ENCODE results near the gene RGS7BP.

The RGS7BP gene

GRCh38 chr5:64637144-64637543 lies 131.3 kb downstream of the RGS7BP start:
- DNase-seq, result no peak

GRCh38 chr5:64637837-64638443 lies 132.1 kb downstream of the RGS7BP start:
- no peak for DNase-seq

- no peak for DNase-seq
Observed at GRCh38 chr5:64644831-64645230, 139.0 kb downstream of the RGS7BP start.

GRCh38 chr5:64646169-64646568 lies 140.4 kb downstream of the RGS7BP start:
- DNase-seq, result no peak

GRCh38 chr5:64649512-64649911 lies 143.7 kb downstream of the RGS7BP start:
- no peak for DNase-seq

- DNase-seq, result no peak
Observed at GRCh38 chr5:64653766-64654560, 148.1 kb downstream of the RGS7BP start.

GRCh38 chr5:64654561-64654938 lies 148.7 kb downstream of the RGS7BP start:
- no peak for DNase-seq

GRCh38 chr5:64655596-64655995 lies 149.8 kb downstream of the RGS7BP start:
- no peak for DNase-seq

GRCh38 chr5:64659289-64659688 lies 153.5 kb downstream of the RGS7BP start:
- DNase-seq, result no peak
